Measurements from ENCODE around the gene RNU7-1.

RNU7-1 gene

GRCh38 chr12:6978188-6978587 is 34.6 kb downstream of the RNU7-1 start:
- Histone ChIP-seq H3K27me3 (replicated peaks) (no peaks in the 10 kb centered on the region), H3K27ac (no peak overlapping the region), H3K36me3 (replicated peaks) (peaks cover 53% of the 10 kb centered on the region), H3K4me3 (ENCODE audit: low read depth, low read length) (no peak overlapping the region)
- DNase-seq: no peak
- TF ChIP-seq CTCF (IDR thresholded peaks at IDR 0.05; ENCODE audit: low read depth, low read length, missing control alignments): no peak
- in situ Hi-C loops (cut with HindIII; ENCODE audit: low pct_ligation_motif_present, low sequenced_read_pairs): no loop called here

GRCh38 chr12:6978611-6979011 is 35.0 kb downstream of the RNU7-1 start:
- no peak for DNase-seq
- Histone ChIP-seq H3K27me3 (replicated peaks) (no peaks in the 10 kb centered on the region), H3K36me3 (replicated peaks) (peaks cover 53% of the 10 kb centered on the region), H3K4me3 (ENCODE audit: low read depth, low read length) (no peak overlapping the region), H3K27ac (no peak overlapping the region)
- in situ Hi-C loops (cut with HindIII; ENCODE audit: low pct_ligation_motif_present, low sequenced_read_pairs): no loop called here
- TF ChIP-seq CTCF (IDR thresholded peaks at IDR 0.05; ENCODE audit: low read depth, low read length, missing control alignments): no peak

- Histone ChIP-seq H3K27me3 (replicated peaks) (no peaks in the 10 kb centered on the region), H3K36me3 (replicated peaks) (peaks cover 53% of the 10 kb centered on the region), H3K4me3 (ENCODE audit: low read depth, low read length) (no peak overlapping the region), H3K27ac (no peak overlapping the region)
- in situ Hi-C loops (cut with HindIII; ENCODE audit: low pct_ligation_motif_present, low sequenced_read_pairs): no loop called here
- TF ChIP-seq CTCF (IDR thresholded peaks at IDR 0.05; ENCODE audit: low read depth, low read length, missing control alignments): no peak
- no peak for DNase-seq
Observed at GRCh38 chr12:6979021-6979420, 35.4 kb downstream of the RNU7-1 start.

- Histone ChIP-seq H3K36me3 (replicated peaks) (peaks cover 49% of the 10 kb centered on the region), H3K4me3 (ENCODE audit: low read depth, low read length) (no peak overlapping the region), H3K27me3 (replicated peaks) (no peaks in the 10 kb centered on the region), H3K27ac (no peak overlapping the region)
- DNase-seq: no peak
- in situ Hi-C loops (cut with HindIII; ENCODE audit: low pct_ligation_motif_present, low sequenced_read_pairs): no loop called here
- no peak for TF ChIP-seq CTCF (IDR thresholded peaks at IDR 0.05; ENCODE audit: low read depth, low read length, missing control alignments)
Observed at GRCh38 chr12:6979453-6979852, 35.8 kb downstream of the RNU7-1 start.

GRCh38 chr12:6980075-6980474 is 36.5 kb downstream of the RNU7-1 start:
- Histone ChIP-seq H3K4me3 (ENCODE audit: low read depth, low read length) (no peak overlapping the region), H3K27me3 (replicated peaks) (no peaks in the 10 kb centered on the region), H3K27ac (no peak overlapping the region), H3K36me3 (replicated peaks) (peaks cover 42% of the 10 kb centered on the region)
- no peak for DNase-seq
- in situ Hi-C loops (cut with HindIII; ENCODE audit: low pct_ligation_motif_present, low sequenced_read_pairs): no loop called here
- TF ChIP-seq CTCF (IDR thresholded peaks at IDR 0.05; ENCODE audit: low read depth, low read length, missing control alignments): no peak

GRCh38 chr12:6980740-6981139 is 37.1 kb downstream of the RNU7-1 start:
- Histone ChIP-seq H3K36me3 (replicated peaks) (peaks cover 36% of the 10 kb centered on the region), H3K27ac (no peak overlapping the region), H3K4me3 (ENCODE audit: low read depth, low read length) (no peak overlapping the region), H3K27me3 (replicated peaks) (no peaks in the 10 kb centered on the region)
- DNase-seq: no peak
- in situ Hi-C loops (cut with HindIII; ENCODE audit: low pct_ligation_motif_present, low sequenced_read_pairs): no loop called here
- no peak for TF ChIP-seq CTCF (IDR thresholded peaks at IDR 0.05; ENCODE audit: low read depth, low read length, missing control alignments)

All from brain microvascular endothelial cell (primary cell).